Hematopoietic multipotent progenitor cell treated with erythropoietin and hydrocortisone succinate and interleukin-3 and kit ligand, for 4 days (in vitro differentiated cells): ENCODE results near the gene MX1.

Source experiments
- DNase-seq: peaks from one replicate; pipeline ENCODE4 v3.0.0-alpha.2; 2015

Gene MX1

GRCh38 chr21:41432562-41433460, 6.8 kb downstream of the MX1 start:
- no peak for DNase-seq

- no peak for DNase-seq
Observed at GRCh38 chr21:41433566-41433965, 7.5 kb downstream of the MX1 start.

GRCh38 chr21:41435706-41436105, 9.7 kb downstream of the MX1 start:
- no peak for DNase-seq

- DNase-seq, result no peak
Observed at GRCh38 chr21:41437729-41438128, 11.7 kb downstream of the MX1 start.

GRCh38 chr21:41438425-41439113, 12.5 kb downstream of the MX1 start:
- DNase-seq, result no peak

- DNase-seq, result no peak
Observed at GRCh38 chr21:41439248-41439647, 13.2 kb downstream of the MX1 start.

GRCh38 chr21:41441546-41441945, 15.5 kb downstream of the MX1 start:
- no peak for DNase-seq

- DNase-seq, result no peak
Observed at GRCh38 chr21:41442481-41443186, 16.6 kb downstream of the MX1 start.

- no peak for DNase-seq
Observed at GRCh38 chr21:41443562-41443961, 17.5 kb downstream of the MX1 start.

- DNase-seq, result no peak
Observed at GRCh38 chr21:41444703-41445464, 18.8 kb downstream of the MX1 start.

GRCh38 chr21:41445465-41445862, 19.4 kb downstream of the MX1 start:
- DNase-seq, result no peak

- DNase-seq, result no peak
Observed at GRCh38 chr21:41446586-41446985, 20.5 kb downstream of the MX1 start.

GRCh38 chr21:41447356-41447755, 21.3 kb downstream of the MX1 start:
- no peak for DNase-seq

GRCh38 chr21:41449613-41450012, 23.6 kb downstream of the MX1 start:
- no peak for DNase-seq

- no peak for DNase-seq
Observed at GRCh38 chr21:41451753-41452676, 26.0 kb downstream of the MX1 start.

- DNase-seq, result no peak
Observed at GRCh38 chr21:41453198-41453597, 27.2 kb downstream of the MX1 start.

- no peak for DNase-seq
Observed at GRCh38 chr21:41453761-41454160, 27.7 kb downstream of the MX1 start.

GRCh38 chr21:41458121-41458520, 32.1 kb downstream of the MX1 start:
- no peak for DNase-seq

GRCh38 chr21:41458559-41458958, 32.5 kb downstream of the MX1 start:
- DNase-seq, result no peak

- no peak for DNase-seq
Observed at GRCh38 chr21:41459884-41460534, 34.0 kb downstream of the MX1 start.
